Tibial artery (tissue), 4 donors: Measurements from ENCODE around the gene SLC43A2.

ENCODE experiments used
- DNase-seq, 2 donors: peaks; one replicate each; pipeline ENCODE4 v3.0.0-alpha.2; 2019
- H3K27ac ChIP-seq, 2 donors: fragments of 200-600 bp; sonication (generic) in 1 of 2; 1 replicate in 1 of 2; 2 replicates in 1 of 2; pipeline ENCODE4 v1.5.1; 2018 to 2019; ENCODE audit warnings: mild to moderate bottlenecking in 1 of 2
- H3K27me3 ChIP-seq, 2 donors: fragments of 200-600 bp; sonication (generic) in 1 of 2; one replicate each; pipeline versions ENCODE4 v1.5.1 to v1.6.0; 2016 to 2019
- H3K36me3 ChIP-seq, 3 donors: fragments of 200-600 bp; sonication (generic) in 2 of 3; one replicate each; pipeline ENCODE4 v1.5.1; 2016 to 2019; ENCODE audit warnings: mild to moderate bottlenecking in 2 of 3
- H3K4me1 ChIP-seq, 4 donors: fragments of 200-600 bp; sonication (generic) in 2 of 4; 1 replicate in 3 of 4; 2 replicates in 1 of 4; pipeline ENCODE4 v1.5.1; 2016 to 2019
- H3K4me3 ChIP-seq, 2 donors: fragments of 200-600 bp; sonication (generic) in 1 of 2; 1 replicate in 1 of 2; 2 replicates in 1 of 2; pipeline ENCODE4 v1.5.1; 2018 to 2019; ENCODE audit warnings: mild to moderate bottlenecking in 2 of 2
- H3K9me3 ChIP-seq, 3 donors: fragments of 200-600 bp; sonication (generic) in 1 of 3; one replicate each; pipeline ENCODE4 v1.5.1; 2016 to 2019
- intact Hi-C: fragments of 100-400 bp; cut with DNase I; formaldehyde crosslinking; loops from one replicate; pipeline ENCODE4 v1.15.0; 2023; ENCODE audit warnings: low total_unique reads
- TF ChIP-seq, protein P1 (sequence below), 2 experiments: fragments of 200-600 bp in 1 of 2; fragments of 450-650 bp in 1 of 2; IDR thresholded peaks; one replicate each; pipeline ENCODE4 v1.5.1; 2017 to 2019; ENCODE audit warnings: antibody characterized with exemption in 2 of 2, mild to moderate bottlenecking in 1 of 2, moderate library complexity in 1 of 2

Gene SLC43A2

GRCh38 chr17:1606352-1606985 lies 22.2 kb downstream of the SLC43A2 start:
- TF ChIP-seq, protein P1, sequence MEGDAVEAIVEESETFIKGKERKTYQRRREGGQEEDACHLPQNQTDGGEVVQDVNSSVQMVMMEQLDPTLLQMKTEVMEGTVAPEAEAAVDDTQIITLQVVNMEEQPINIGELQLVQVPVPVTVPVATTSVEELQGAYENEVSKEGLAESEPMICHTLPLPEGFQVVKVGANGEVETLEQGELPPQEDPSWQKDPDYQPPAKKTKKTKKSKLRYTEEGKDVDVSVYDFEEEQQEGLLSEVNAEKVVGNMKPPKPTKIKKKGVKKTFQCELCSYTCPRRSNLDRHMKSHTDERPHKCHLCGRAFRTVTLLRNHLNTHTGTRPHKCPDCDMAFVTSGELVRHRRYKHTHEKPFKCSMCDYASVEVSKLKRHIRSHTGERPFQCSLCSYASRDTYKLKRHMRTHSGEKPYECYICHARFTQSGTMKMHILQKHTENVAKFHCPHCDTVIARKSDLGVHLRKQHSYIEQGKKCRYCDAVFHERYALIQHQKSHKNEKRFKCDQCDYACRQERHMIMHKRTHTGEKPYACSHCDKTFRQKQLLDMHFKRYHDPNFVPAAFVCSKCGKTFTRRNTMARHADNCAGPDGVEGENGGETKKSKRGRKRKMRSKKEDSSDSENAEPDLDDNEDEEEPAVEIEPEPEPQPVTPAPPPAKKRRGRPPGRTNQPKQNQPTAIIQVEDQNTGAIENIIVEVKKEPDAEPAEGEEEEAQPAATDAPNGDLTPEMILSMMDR (IDR thresholded peaks at IDR 0.05), result no peak
- H3K4me3 ChIP-seq, result no peak overlapping the region
- no peaks in the 10 kb centered on the region for H3K4me1 ChIP-seq
- DNase-seq, result no peak
- no peaks in the 10 kb centered on the region for H3K9me3 ChIP-seq
- no peaks in the 10 kb centered on the region for H3K27me3 ChIP-seq
- intact Hi-C loops, result no loop called here
- H3K36me3 ChIP-seq, result peaks cover 0 to 19% (median 0%) of the 10 kb centered on the region in 3 donors
- no peak overlapping the region for H3K27ac ChIP-seq

DNA sequence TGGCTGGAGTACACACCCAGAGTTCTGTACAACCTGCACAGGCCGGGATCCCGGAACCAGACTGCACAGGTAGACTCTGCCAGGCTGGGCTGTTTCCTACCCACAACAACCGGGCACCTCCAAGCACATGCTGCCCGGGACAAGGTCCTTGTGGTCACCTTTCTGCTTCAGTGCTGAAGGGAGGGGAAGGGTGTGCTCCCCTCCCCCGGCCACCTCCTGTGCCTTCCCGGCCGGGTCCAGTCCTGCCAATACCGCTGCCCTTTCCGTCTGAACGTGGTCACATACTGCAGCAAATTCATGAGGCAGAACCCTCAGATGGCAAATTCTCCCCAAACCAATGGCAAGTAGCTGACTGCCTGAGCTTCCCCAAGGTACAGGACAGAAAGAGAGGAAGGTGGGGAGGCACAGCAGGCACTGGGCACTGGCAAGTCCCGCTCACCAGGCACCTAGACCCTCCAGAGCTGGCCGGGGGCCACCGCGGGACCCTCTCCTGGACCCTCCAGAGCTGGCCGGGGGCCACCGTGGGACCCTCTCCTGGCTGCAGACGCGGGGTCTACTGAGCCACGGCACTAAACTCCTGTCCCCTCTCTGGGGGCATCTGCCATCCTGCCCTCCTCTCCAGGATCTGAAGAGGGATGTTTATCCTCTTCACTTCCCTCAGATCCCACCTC lies 22.8 kb downstream of the SLC43A2 start:
- no peak for DNase-seq

DNA sequence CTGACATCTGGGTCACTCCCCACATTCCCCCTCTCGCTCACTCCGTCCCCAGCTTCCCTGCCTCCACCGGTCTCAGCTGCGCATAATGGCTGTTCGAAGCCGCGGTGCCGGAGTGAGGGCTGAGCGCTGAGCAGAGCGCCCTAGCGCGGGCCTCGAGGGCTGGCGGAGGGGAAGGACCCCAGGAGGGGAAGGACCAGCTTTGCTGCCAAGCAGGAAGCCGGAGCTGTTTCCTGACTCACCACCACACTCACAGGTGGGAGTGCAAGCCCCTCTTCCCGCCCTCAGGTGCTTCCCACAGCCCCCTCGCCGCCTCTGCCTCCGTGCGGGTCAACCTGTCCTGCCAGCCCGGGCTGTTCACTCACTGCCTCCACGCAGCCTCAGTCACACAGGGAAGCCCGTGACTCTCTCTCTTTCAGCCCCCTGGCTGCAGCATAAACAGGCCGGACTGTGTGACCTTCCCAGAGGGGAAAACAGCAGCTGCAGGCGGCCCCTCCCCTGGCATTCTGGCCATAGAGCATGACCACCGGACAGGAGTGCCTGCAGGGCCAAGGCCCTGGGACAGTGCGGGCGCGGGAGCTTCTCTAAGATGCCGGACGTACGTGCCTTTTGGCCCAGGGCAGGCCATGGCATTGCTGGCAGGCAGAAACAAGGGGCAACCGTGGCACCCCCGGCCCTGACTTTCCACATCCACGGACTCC lies 23.7 kb downstream of the SLC43A2 start:
- intact Hi-C loops, result no loop called here
- no peaks in the 10 kb centered on the region for H3K9me3 ChIP-seq
- peaks cover 0 to 19% (median 0%) of the 10 kb centered on the region in 3 donors for H3K36me3 ChIP-seq
- no peaks in the 10 kb centered on the region for H3K27me3 ChIP-seq
- TF ChIP-seq, protein P1 (IDR thresholded peaks at IDR 0.05), result no peak
- H3K4me3 ChIP-seq, result no peak overlapping the region
- no peak for DNase-seq
- H3K27ac ChIP-seq, result no peak overlapping the region
- no peaks in the 10 kb centered on the region for H3K4me1 ChIP-seq

More for the DNA sequence above, 22.8 kb downstream of the SLC43A2 start:
- H3K27me3 ChIP-seq, result no peaks in the 10 kb centered on the region
- H3K9me3 ChIP-seq, result no peaks in the 10 kb centered on the region
- H3K36me3 ChIP-seq, result peaks cover 0 to 19% (median 0%) of the 10 kb centered on the region in 3 donors
- H3K27ac ChIP-seq, result no peak overlapping the region
- H3K4me1 ChIP-seq, result no peaks in the 10 kb centered on the region
- no peak overlapping the region for H3K4me3 ChIP-seq
- intact Hi-C loops, result no loop called here
- TF ChIP-seq, protein P1 (IDR thresholded peaks at IDR 0.05), result no peak

DNA sequence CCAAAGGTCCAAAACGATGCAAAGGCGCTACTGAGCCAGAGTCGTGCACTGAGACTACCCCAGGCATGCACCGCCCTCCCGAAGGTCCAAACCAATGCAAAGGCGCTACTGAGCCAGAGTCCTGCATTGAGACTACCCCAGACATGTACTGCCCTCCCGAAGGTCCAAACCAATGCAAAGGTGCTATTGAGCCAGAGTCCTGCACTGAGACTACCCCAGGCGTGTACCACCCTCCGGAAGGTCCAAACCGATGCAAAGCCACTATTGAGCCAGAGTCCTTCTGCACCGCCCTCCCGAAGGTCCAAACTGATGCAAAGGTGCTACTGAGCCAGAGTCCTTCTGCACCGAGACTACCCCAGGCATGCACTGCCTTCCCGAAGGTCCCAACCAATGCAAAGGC lies 27.1 kb downstream of the SLC43A2 start:
- no peaks in the 10 kb centered on the region for H3K9me3 ChIP-seq
- TF ChIP-seq, protein P1 (IDR thresholded peaks at IDR 0.05), result no peak
- H3K27ac ChIP-seq, result no peak overlapping the region
- no peaks in the 10 kb centered on the region for H3K27me3 ChIP-seq
- intact Hi-C loops, result no loop called here
- H3K36me3 ChIP-seq, result peaks cover 0 to 12% (median 0%) of the 10 kb centered on the region in 3 donors
- H3K4me3 ChIP-seq, result no peak overlapping the region
- no peaks in the 10 kb centered on the region for H3K4me1 ChIP-seq
- DNase-seq, result no peak

DNA sequence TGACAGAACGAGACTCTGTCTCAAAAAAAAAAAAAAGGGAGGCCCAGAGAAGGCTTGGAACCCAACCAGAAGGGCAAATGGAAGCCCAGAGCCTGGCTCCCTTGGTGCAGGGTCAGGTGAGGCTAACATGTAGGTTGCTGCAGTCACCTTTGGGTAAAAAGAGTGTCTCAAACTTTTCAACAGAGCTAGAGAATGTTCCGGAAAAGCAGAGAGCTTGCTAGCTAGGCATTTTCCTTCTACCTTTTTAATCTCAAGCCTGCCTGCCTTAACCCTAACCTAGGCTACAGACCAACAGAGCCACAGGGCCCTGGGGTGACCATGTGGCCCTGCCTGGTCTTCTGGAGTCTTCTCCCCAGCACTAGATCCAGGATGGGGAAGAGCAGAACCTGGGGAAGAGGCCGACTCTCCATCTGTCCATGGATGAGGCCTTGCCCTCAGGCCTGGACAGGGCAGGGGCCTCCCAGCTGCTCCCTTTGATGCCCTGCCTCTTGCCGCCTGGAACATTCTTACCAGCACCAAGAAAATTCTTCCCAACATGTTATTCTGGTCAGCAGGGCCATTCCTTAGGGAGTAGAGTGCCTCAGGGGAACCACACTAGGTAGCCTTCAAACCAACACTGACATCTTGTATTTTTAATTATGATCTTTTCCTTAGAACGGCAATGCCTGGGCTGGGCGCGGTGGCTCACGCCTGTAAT lies 30.1 kb downstream of the SLC43A2 start:
- Histone ChIP-seq H3K4me3 (no peak overlapping the region), H3K4me1 (no peaks in the 10 kb centered on the region), H3K36me3 (peaks cover 0 to 10% (median 0%) of the 10 kb centered on the region in 3 donors), H3K27ac (no peak overlapping the region), H3K9me3 (no peaks in the 10 kb centered on the region), H3K27me3 (no peaks in the 10 kb centered on the region)
- TF ChIP-seq, protein P1 (IDR thresholded peaks at IDR 0.05), result no peak
- intact Hi-C loops, result no loop called here
- no peak for DNase-seq
